HepG2 (cell line): ENCODE data around the gene VAPA.

Experiments
- CTCF ChIP-seq: sonication (generic); formaldehyde crosslinking; IDR thresholded peaks from 2 replicates; pipeline ENCODE4 v1.5.0; 2020; ENCODE audit warnings: mild to moderate bottlenecking, missing genetic modification reagents, moderate library complexity
- MAF1 ChIP-seq: sonication (generic); formaldehyde crosslinking; IDR thresholded peaks from 2 replicates; pipeline ENCODE4 v1.5.0; 2020; ENCODE audit warnings: missing genetic modification reagents, borderline replicate concordance
- POLR2A ChIP-seq, 2 experiments: IDR thresholded peaks; 2 replicates each; pipeline ENCODE4 v1.6.1; 2011; ENCODE audit warnings: low read depth in 2 of 2, low read length in 2 of 2, mild to moderate bottlenecking in 1 of 2, moderate library complexity in 1 of 2; ENCODE audit not compliant: insufficient read depth in 1 of 2
- PRDM15 ChIP-seq: sonication (generic); formaldehyde crosslinking; IDR thresholded peaks from 2 replicates; pipeline ENCODE4 v1.4.0; 2020; ENCODE audit warnings: missing genetic modification reagents
- RXRA ChIP-seq: sonication (generic); formaldehyde crosslinking; IDR thresholded peaks from 2 replicates; pipeline ENCODE4 v1.5.1; 2020; ENCODE audit warnings: missing genetic modification reagents
- SIN3A ChIP-seq: IDR thresholded peaks from 2 replicates; pipeline ENCODE4 v1.6.1; 2011; ENCODE audit warnings: low read depth, mild to moderate bottlenecking, control low read depth, low read length, borderline replicate concordance
- ZNF644 ChIP-seq: IDR thresholded peaks from 2 replicates; pipeline ENCODE4 v1.6.1; 2016; ENCODE audit warnings: low read depth

DNA sequence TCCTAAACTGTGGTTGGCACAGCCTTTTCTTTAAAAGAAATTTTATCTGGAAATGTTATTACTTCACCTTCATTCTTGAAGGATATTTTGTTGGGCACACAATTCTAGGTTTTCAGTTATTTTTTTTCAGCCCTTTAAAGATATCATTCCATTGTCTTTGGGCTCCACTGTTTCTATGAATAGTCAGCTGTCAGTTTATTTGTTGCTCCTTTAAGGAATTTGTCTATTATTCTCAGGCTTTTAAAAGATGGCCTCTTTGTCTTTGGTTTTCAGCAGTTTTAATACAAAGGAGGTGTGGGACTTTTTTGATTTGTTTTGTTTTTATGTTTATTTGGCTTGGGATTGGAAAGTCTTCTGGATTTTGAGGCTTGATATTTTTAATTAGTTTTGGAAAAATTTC lies 61.8 kb downstream of the VAPA start:
- TF ChIP-seq SIN3A (no peak), PRDM15 (CRISPR knock-in tag) (no peak), CTCF (no peak), ZNF644 (CRISPR knock-in tag) (no peak), MAF1 (CRISPR knock-in tag) (no peak), POLR2A (IDR thresholded peaks at IDR 0.05; ENCODE audit: insufficient read depth in 1 of 2, low read depth in 2 of 2, low read length in 2 of 2) (no peak), RXRA (no peak)
